Esophagus squamous epithelium (tissue), 5 donors: Measurements from ENCODE around the gene FOXP1. TPM values are rescaled to one million over a fixed set of nuclear protein-coding genes. Genes with fewer than 3 reads are reported as not detected.
A peak's percentile ranks its signal among the peaks of the same experiment; 100 is the strongest.

ENCODE experiments used
- DNase-seq: peaks from one replicate; lab custom pipeline; 2025; lab: John Stamatoyannopoulos, UW
- H3K27ac ChIP-seq, 4 donors: fragments of 200-600 bp; sonication (generic); one replicate each; pipeline ENCODE4 v1.5.1; 2016 to 2019; ENCODE audit warnings: mild to moderate bottlenecking in 1 of 4
- H3K27me3 ChIP-seq, 4 donors: fragments of 200-600 bp; sonication (generic); 1 replicate in 3 of 4; 2 replicates in 1 of 4; pipeline versions ENCODE4 v1.5.1 to v1.6.0; 2017 to 2021; ENCODE audit warnings: antibody characterized with exemption in 1 of 4
- H3K36me3 ChIP-seq, 3 donors: fragments of 200-600 bp; sonication (generic); one replicate each; pipeline ENCODE4 v1.5.1; 2016 to 2019
- H3K4me1 ChIP-seq, 3 donors: fragments of 200-600 bp; sonication (generic); one replicate each; pipeline ENCODE4 v1.5.1; 2017 to 2019
- H3K4me3 ChIP-seq, 4 donors: fragments of 200-600 bp; sonication (generic); 1 replicate in 3 of 4; 2 replicates in 1 of 4; pipeline ENCODE4 v1.5.1; 2016 to 2019; ENCODE audit warnings: mild to moderate bottlenecking in 2 of 4, moderate library complexity in 1 of 4
- H3K9me3 ChIP-seq, 3 donors: fragments of 200-600 bp; sonication (generic); one replicate each; pipeline ENCODE4 v1.5.1; 2016 to 2019
- CTCF ChIP-seq, 6 experiments: fragments of 450-650 bp in 4 of 6; fragments of 200-600 bp in 2 of 6; sonication (generic) in 2 of 6; IDR thresholded peaks; one replicate each; pipeline ENCODE4 v1.5.1; 2016 to 2019; ENCODE audit warnings: antibody characterized with exemption in 6 of 6, mild to moderate bottlenecking in 4 of 6, moderate library complexity in 4 of 6
- POLR2A ChIP-seq, 4 donors: fragments of 450-650 bp; IDR thresholded peaks; one replicate each; pipeline ENCODE4 v1.6.1; 2017; ENCODE audit warnings: antibody characterized with exemption in 4 of 4, mild to moderate bottlenecking in 4 of 4, moderate library complexity in 3 of 4
- WGBS, 2 donors: methylation state at CpG; one replicate each; pipeline ENCODE4 v1.1.5; 2018; 5-methylcytosine and 5-hydroxymethylcytosine counted together
- intact Hi-C: fragments of 100-400 bp; cut with DNase I; formaldehyde crosslinking; loops from one replicate; pipeline ENCODE4 v1.15.0; 2022
- total RNA-seq, 4 donors: library from RNA; depleted of rRNA; stranded (reverse); fragments of >200 nt; gene quantifications; one replicate each; pipeline ENCODE4 v1.1.0, GENCODE V29; 2016
- donor health status: DM: yes; HTN: yes; CAD: no.

Gene FOXP1
- total RNA-seq, 4 donors from 2014 or later: 49.1 to 124 (median 61.1) TPM

GRCh38 chr3:71006810-71007785 lies 576.4 kb downstream of the FOXP1 start:
- WGBS, 2 donors: 26 to 30% methylated on average over 9 of the region's 9 CpGs
- Histone ChIP-seq H3K9me3 (no peaks in the 10 kb centered on the region), H3K27ac (peak overlapping the region; percentile 2 to 72 (median 51)), H3K36me3 (peaks cover 0 to 8% (median 0%) of the 10 kb centered on the region in 3 donors), H3K27me3 (no peaks in the 10 kb centered on the region), H3K4me3 (no peak overlapping the region), H3K4me1 (peaks cover 0 to 76% (median 19%) of the 10 kb centered on the region in 3 donors)
- TF ChIP-seq POLR2A (IDR thresholded peaks at IDR 0.05) (no peak), CTCF (IDR thresholded peaks at IDR 0.05) (peak in 5 of 6 experiments; percentile 21 to 57 (median 53))
- intact Hi-C loops: loop anchor here (10.0 kb wide), 2 partner anchors 58 to 588 kb away; no protein-coding TSS in a partner anchor
- no peak for DNase-seq

- no peak for TF ChIP-seq POLR2A (IDR thresholded peaks at IDR 0.05)
- TF ChIP-seq CTCF (IDR thresholded peaks at IDR 0.05): no peak
- no peaks in the 10 kb centered on the region for H3K27me3 ChIP-seq
- WGBS, 2 donors: 52 to 61% methylated on average over 10 of the region's 10 CpGs
- H3K4me3 ChIP-seq: peak overlapping the region in 1 of 4 donors; percentile 19
- peaks cover 0 to 12% (median 0%) of the 10 kb centered on the region in 3 donors for H3K36me3 ChIP-seq
- peaks cover 0 to 72% (median 9%) of the 10 kb centered on the region in 3 donors for H3K4me1 ChIP-seq
- no peaks in the 10 kb centered on the region for H3K9me3 ChIP-seq
- no peak for DNase-seq
- peak overlapping the region in 3 of 4 donors; percentile 34 to 72 (median 56) for H3K27ac ChIP-seq
- intact Hi-C loops: loop anchor here (10.0 kb wide), 2 partner anchors 59 to 589 kb away; no protein-coding TSS in a partner anchor
Observed at GRCh38 chr3:71005702-71006321, 577.7 kb downstream of the FOXP1 start.

DNA sequence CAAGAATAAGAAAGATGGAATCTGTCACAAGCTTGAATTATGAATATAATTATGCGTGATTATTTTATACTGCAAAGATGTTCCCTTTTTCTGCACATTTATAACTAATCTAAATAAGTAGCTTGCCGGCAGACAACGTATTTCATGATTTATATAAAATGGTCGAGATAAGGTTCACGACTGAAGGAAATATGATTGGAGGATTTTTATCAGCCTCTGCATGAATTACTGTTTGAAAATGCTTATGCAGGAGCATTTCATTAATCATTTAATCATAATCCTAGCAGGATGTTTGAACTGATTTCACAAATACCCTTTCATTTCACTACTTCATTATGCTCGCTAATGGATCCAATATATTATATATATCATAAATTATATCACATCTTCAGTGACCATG lies 580.0 kb downstream of the FOXP1 start:
- intact Hi-C loops: loop anchor here (10.0 kb wide), 2 partner anchors 61 to 591 kb away; no protein-coding TSS in a partner anchor
- Histone ChIP-seq H3K27ac (peak overlapping the region in 1 of 4 donors; percentile 7), H3K36me3 (peaks cover 0 to 18% (median 0%) of the 10 kb centered on the region in 3 donors), H3K4me3 (no peak overlapping the region), H3K9me3 (no peaks in the 10 kb centered on the region), H3K27me3 (no peaks in the 10 kb centered on the region), H3K4me1 (peaks cover 0 to 74% (median 16%) of the 10 kb centered on the region in 3 donors)
- no peak for DNase-seq
- WGBS, 2 donors: 80 to 81% methylated on average over 6 of the region's 6 CpGs
- no peak for TF ChIP-seq CTCF (IDR thresholded peaks at IDR 0.05)

GRCh38 chr3:71002298-71002697 lies 581.2 kb downstream of the FOXP1 start:
- no peaks in the 10 kb centered on the region for H3K9me3 ChIP-seq
- peaks cover 0 to 29% (median 0%) of the 10 kb centered on the region in 3 donors for H3K36me3 ChIP-seq
- no peaks in the 10 kb centered on the region for H3K27me3 ChIP-seq
- 88 to 91% methylated on average over 2 of the region's 2 CpGs for whole genome bisulfite sequencing, 2 donors
- no peak overlapping the region for H3K27ac ChIP-seq
- no peak for DNase-seq
- no peak overlapping the region for H3K4me3 ChIP-seq
- no peak for TF ChIP-seq CTCF (IDR thresholded peaks at IDR 0.05)
- TF ChIP-seq POLR2A (IDR thresholded peaks at IDR 0.05): no peak
- intact Hi-C loops: loop anchor here (10.0 kb wide), 2 partner anchors 63 to 593 kb away; no protein-coding TSS in a partner anchor
- H3K4me1 ChIP-seq: peaks cover 0 to 62% (median 13%) of the 10 kb centered on the region in 3 donors
